Body of pancreas (tissue), 4 donors: Measurements from ENCODE around the gene PHETA1.

ENCODE experiments used
- POLR2A ChIP-seq, 3 donors: fragments of 450-650 bp; IDR thresholded peaks; one replicate each; pipeline ENCODE4 v1.6.1; 2016; ENCODE audit warnings: antibody characterized with exemption in 3 of 3, mild to moderate bottlenecking in 2 of 3
- TF ChIP-seq, protein P1 (sequence below), 7 experiments: fragments of 450-650 bp in 4 of 7; fragments of 200-600 bp in 3 of 7; sonication (generic) in 3 of 7; IDR thresholded peaks; one replicate each; pipeline ENCODE4 v1.5.1; 2016 to 2019; ENCODE audit warnings: antibody characterized with exemption in 7 of 7

DNA sequence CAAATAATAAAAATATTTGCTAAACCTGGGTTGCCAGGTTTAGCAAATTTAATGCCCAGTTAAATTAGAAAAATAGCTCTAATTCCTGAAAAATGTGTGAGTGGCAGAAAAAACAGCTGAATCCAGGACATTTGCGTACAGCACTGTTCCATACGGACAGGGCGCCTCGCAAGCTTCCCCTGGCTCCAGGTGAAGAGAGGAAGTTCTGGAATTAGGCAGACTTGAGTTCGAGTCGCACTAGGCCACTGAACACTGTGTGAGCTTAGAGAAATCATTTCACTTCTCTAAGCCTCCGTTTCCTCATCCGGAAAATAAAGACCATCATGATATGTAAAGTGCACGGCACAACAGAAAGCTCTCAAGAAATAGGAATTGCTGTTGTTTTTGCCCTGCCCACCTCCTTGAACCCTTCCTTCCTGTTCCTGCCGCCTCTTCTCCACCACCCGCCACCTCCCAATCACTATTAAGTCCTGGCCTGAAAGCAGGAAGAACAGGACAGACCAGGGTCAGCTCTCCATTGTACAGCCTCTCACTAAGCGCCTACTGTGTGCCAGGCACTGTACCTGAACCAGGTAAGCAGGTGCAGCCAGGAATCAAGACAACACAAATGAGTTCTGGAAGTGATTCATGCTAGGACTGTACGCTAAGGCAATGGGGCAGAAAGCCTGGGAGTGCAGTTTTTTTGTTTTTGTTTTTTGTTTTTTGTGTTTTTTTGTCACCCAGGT is 763 bp upstream of the PHETA1 start:
- TF ChIP-seq POLR2A (IDR thresholded peaks at IDR 0.05) = no peak
- TF ChIP-seq, protein P1, sequence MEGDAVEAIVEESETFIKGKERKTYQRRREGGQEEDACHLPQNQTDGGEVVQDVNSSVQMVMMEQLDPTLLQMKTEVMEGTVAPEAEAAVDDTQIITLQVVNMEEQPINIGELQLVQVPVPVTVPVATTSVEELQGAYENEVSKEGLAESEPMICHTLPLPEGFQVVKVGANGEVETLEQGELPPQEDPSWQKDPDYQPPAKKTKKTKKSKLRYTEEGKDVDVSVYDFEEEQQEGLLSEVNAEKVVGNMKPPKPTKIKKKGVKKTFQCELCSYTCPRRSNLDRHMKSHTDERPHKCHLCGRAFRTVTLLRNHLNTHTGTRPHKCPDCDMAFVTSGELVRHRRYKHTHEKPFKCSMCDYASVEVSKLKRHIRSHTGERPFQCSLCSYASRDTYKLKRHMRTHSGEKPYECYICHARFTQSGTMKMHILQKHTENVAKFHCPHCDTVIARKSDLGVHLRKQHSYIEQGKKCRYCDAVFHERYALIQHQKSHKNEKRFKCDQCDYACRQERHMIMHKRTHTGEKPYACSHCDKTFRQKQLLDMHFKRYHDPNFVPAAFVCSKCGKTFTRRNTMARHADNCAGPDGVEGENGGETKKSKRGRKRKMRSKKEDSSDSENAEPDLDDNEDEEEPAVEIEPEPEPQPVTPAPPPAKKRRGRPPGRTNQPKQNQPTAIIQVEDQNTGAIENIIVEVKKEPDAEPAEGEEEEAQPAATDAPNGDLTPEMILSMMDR (IDR thresholded peaks at IDR 0.05) = no peak
